ENCODE results near the gene MYMK.

MYMK gene

DNA sequence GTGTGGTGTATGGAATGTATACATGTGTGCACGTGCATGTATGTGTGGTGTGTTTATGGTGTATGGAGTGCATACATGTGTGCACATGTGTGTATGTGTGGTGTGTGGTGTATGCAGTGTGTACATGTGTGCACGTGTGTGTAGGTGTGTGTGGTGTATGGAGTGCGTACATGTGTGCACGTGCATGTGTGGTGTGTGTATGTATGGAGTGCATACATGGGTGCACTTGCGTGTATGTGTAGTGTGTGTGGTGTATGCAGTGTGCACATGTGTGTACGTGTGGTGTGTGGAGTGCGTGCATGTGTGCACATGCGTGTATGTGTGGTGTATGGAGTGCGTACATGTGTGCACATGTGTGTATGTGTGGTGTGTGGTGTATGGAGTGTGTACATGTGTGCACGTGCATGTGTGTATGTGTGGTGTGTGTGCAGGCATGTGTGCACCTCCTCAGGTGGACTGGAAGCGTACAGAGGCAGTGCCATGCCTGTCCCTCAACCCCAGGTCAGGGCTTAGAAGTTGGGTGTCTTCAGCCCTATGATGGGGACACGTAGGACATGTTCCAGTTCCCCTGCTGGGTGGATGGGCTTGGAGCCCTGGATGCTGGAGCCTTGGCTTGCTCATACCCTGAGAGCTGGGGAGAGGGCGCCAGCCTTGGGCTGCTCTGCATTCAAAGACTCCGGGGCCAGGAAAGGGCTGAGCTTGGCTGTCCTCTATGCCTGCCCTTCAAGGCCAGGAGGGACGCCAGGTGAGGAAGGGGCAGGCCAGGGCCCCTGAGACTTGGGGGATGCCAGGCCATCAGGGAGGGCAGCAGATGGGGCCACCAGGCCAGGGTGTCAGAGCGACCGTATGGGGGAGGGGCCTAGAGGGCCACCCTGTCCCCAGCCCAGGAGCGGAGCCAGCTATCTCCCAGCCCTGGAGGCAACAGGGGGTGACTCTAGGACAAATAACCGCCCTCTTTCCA is 12.2 kb downstream of the MYMK start:
- H4K20me1 ChIP-seq (ENCODE audit: control insufficient read depth, insufficient read depth, low read depth, low read length), result no peaks in the 10 kb centered on the region
- no peaks in the 10 kb centered on the region for H3K79me2 ChIP-seq (ENCODE audit: control insufficient read depth, low read length)
- no peak overlapping the region for H3K4me3 ChIP-seq (ENCODE audit: low read length)
- H3K27ac ChIP-seq (ENCODE audit: low read depth, low read length), result no peak overlapping the region
- no peaks in the 10 kb centered on the region for H3K27me3 ChIP-seq (ENCODE audit: control insufficient read depth, low read length)
- H3K4me1 ChIP-seq (ENCODE audit: control insufficient read depth, low read length), result no peaks in the 10 kb centered on the region
- no peak overlapping the region for H3K4me2 ChIP-seq (ENCODE audit: low read length)
- peaks cover 12% of the 10 kb centered on the region; the same call in 1 of the 2 replicates for H3K9me3 ChIP-seq (ENCODE audit: control insufficient read depth, insufficient read depth, low read length)
- 0 out of 2 replicates have a peak, but pooled peaks cover 5% of the 10 kb centered on the region for H3F3A ChIP-seq (ENCODE audit: control insufficient read depth, insufficient read depth)
- no peak for TF ChIP-seq EZH2phosphoT487 (IDR thresholded peaks at IDR 0.05; ENCODE audit: borderline replicate concordance, low read length)
- TF ChIP-seq, protein P1, sequence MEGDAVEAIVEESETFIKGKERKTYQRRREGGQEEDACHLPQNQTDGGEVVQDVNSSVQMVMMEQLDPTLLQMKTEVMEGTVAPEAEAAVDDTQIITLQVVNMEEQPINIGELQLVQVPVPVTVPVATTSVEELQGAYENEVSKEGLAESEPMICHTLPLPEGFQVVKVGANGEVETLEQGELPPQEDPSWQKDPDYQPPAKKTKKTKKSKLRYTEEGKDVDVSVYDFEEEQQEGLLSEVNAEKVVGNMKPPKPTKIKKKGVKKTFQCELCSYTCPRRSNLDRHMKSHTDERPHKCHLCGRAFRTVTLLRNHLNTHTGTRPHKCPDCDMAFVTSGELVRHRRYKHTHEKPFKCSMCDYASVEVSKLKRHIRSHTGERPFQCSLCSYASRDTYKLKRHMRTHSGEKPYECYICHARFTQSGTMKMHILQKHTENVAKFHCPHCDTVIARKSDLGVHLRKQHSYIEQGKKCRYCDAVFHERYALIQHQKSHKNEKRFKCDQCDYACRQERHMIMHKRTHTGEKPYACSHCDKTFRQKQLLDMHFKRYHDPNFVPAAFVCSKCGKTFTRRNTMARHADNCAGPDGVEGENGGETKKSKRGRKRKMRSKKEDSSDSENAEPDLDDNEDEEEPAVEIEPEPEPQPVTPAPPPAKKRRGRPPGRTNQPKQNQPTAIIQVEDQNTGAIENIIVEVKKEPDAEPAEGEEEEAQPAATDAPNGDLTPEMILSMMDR (IDR thresholded peaks at IDR 0.05; ENCODE audit: low read depth, low read length, poor library complexity, severe bottlenecking), result no peak
- H3K9me2 ChIP-seq (replicated peaks; ENCODE audit: control insufficient read depth, low read length), result no peaks in the 10 kb centered on the region
- no peaks in the 10 kb centered on the region for H3K36me3 ChIP-seq (ENCODE audit: control insufficient read depth, low read length)

DNA sequence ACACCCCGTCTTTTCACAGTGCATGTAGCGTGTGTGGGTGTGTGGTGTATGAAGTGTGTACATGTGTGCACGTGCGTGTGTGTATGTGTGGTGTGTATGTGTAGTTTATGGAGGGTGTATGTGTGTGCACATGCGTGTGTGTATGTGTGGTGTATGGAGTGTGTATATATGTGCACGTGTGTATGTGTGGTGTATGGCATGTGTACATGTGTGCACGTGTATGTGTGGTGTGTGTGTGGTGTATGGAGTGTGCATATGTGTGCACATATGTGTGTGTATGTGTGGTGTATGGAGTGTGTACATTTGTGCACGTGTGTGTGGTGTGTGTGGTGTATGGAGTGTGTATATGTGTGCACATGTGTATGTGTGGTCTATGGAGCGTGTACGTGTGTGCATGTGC is 13.2 kb downstream of the MYMK start:
- no peaks in the 10 kb centered on the region for H3K79me2 ChIP-seq (ENCODE audit: control insufficient read depth, low read length)
- H3K4me3 ChIP-seq (ENCODE audit: low read length), result no peak overlapping the region
- no peaks in the 10 kb centered on the region for H3K27me3 ChIP-seq (ENCODE audit: control insufficient read depth, low read length)
- TF ChIP-seq, protein P1 (IDR thresholded peaks at IDR 0.05; ENCODE audit: low read depth, low read length, poor library complexity, severe bottlenecking), result no peak
- no peak for TF ChIP-seq EZH2phosphoT487 (IDR thresholded peaks at IDR 0.05; ENCODE audit: borderline replicate concordance, low read length)
- H3F3A ChIP-seq (ENCODE audit: control insufficient read depth, insufficient read depth), result 0 out of 2 replicates have a peak, but pooled peaks cover 5% of the 10 kb centered on the region
- no peaks in the 10 kb centered on the region for H3K4me1 ChIP-seq (ENCODE audit: control insufficient read depth, low read length)
- no peak overlapping the region for H3K4me2 ChIP-seq (ENCODE audit: low read length)
- H3K27ac ChIP-seq (ENCODE audit: low read depth, low read length), result no peak overlapping the region
- H4K20me1 ChIP-seq (ENCODE audit: control insufficient read depth, insufficient read depth, low read depth, low read length), result no peaks in the 10 kb centered on the region
- peaks cover 12% of the 10 kb centered on the region; the same call in 1 of the 2 replicates for H3K9me3 ChIP-seq (ENCODE audit: control insufficient read depth, insufficient read depth, low read length)
- H3K36me3 ChIP-seq (ENCODE audit: control insufficient read depth, low read length), result no peaks in the 10 kb centered on the region
- no peaks in the 10 kb centered on the region for H3K9me2 ChIP-seq (replicated peaks; ENCODE audit: control insufficient read depth, low read length)

DNA sequence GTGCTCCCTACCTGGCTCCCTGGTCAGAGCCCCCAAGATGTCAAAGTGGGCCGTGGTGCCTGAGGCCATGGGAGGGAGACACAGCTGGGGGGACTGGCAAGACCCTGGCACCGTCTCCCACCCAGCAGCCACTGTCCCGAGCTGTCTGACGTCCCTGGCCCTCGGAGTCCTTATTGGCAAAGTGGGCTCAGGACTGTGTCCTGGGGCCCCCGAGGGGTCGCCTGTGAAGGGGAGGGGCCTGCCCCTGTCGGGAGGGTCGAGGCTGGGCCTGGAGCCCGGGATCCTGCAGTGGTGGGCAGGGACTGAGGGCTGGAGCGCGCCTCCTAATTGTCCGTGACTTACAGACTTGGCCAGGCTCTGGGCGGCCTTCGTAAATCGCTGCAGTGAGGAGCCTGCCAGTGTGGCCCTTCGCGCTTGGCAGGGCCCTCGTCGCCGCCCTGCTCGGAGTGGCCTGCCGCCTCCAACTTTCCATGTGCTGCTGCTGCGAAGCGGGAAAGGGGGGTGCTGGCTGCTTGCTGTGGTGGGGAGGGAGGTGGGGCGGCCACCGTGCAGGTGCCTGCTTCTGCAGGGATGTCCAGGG is 13.7 kb downstream of the MYMK start:
- H3K79me2 ChIP-seq (ENCODE audit: control insufficient read depth, low read length), result no peaks in the 10 kb centered on the region
- H3K9me2 ChIP-seq (replicated peaks; ENCODE audit: control insufficient read depth, low read length), result no peaks in the 10 kb centered on the region
- H3K4me3 ChIP-seq (ENCODE audit: low read length), result no peak overlapping the region
- no peaks in the 10 kb centered on the region for H3K4me1 ChIP-seq (ENCODE audit: control insufficient read depth, low read length)
- H3K4me2 ChIP-seq (ENCODE audit: low read length), result no peak overlapping the region
- H3K27me3 ChIP-seq (ENCODE audit: control insufficient read depth, low read length), result no peaks in the 10 kb centered on the region
- H4K20me1 ChIP-seq (ENCODE audit: control insufficient read depth, insufficient read depth, low read depth, low read length), result no peaks in the 10 kb centered on the region
- no peak overlapping the region for H3K27ac ChIP-seq (ENCODE audit: low read depth, low read length)
- peaks cover 12% of the 10 kb centered on the region; the same call in 1 of the 2 replicates for H3K9me3 ChIP-seq (ENCODE audit: control insufficient read depth, insufficient read depth, low read length)
- H3K36me3 ChIP-seq (ENCODE audit: control insufficient read depth, low read length), result no peaks in the 10 kb centered on the region
- 0 out of 2 replicates have a peak, but pooled peaks cover 5% of the 10 kb centered on the region for H3F3A ChIP-seq (ENCODE audit: control insufficient read depth, insufficient read depth)
- TF ChIP-seq, protein P1 (IDR thresholded peaks at IDR 0.05; ENCODE audit: low read depth, low read length, poor library complexity, severe bottlenecking), result no peak
- TF ChIP-seq EZH2phosphoT487 (IDR thresholded peaks at IDR 0.05; ENCODE audit: borderline replicate concordance, low read length), result no peak

Measured in DOHH2 (cell line).